GM12872 (cell line): ENCODE data around the gene LRRC46.

Experiments used
- TF ChIP-seq, protein P1 (sequence below): IDR thresholded peaks from 3 replicates; pipeline ENCODE4 v1.5.1; 2011; ENCODE audit warnings: low read depth, mild to moderate bottlenecking, low read length, moderate library complexity; ENCODE audit not compliant: insufficient read depth

The LRRC46 gene

DNA sequence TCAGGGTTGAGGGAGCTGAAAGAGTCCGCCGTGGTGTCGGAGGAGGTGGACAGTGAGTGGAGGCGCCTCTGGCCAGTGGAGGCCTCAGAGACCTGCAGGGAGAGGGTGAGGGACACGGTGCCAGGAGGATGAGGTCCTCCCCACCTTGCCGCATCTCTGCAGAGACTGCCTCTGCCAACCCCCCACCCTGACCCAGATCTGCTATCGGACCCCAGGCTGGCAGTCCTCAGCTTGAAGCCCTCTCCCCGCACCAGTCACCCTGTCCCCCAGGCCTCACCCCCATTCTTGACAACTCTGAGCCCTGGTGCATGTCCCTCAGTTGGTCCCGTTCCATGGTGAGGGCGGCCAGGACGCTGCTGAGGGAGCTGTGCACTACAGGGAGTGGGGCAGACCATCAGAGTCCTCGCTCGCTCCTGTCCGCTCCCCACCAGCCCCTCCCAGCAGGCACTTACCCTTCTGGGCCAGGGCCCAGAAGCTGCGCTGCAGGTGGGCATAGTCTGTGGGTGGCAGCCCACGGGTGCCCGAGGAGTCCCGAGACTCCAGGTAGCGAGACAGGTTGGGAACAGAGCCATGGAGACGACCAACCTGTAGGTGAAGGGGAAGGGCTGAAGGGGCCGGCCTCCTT, 15.2 kb upstream of the LRRC46 start:
- TF ChIP-seq, protein P1, sequence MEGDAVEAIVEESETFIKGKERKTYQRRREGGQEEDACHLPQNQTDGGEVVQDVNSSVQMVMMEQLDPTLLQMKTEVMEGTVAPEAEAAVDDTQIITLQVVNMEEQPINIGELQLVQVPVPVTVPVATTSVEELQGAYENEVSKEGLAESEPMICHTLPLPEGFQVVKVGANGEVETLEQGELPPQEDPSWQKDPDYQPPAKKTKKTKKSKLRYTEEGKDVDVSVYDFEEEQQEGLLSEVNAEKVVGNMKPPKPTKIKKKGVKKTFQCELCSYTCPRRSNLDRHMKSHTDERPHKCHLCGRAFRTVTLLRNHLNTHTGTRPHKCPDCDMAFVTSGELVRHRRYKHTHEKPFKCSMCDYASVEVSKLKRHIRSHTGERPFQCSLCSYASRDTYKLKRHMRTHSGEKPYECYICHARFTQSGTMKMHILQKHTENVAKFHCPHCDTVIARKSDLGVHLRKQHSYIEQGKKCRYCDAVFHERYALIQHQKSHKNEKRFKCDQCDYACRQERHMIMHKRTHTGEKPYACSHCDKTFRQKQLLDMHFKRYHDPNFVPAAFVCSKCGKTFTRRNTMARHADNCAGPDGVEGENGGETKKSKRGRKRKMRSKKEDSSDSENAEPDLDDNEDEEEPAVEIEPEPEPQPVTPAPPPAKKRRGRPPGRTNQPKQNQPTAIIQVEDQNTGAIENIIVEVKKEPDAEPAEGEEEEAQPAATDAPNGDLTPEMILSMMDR: no peak

- TF ChIP-seq, protein P1: no peak
Observed at GRCh38 chr17:47816947-47817346, 14.5 kb upstream of the LRRC46 start.

- TF ChIP-seq, protein P1: no peak
Observed at GRCh38 chr17:47818002-47818695, 13.3 kb upstream of the LRRC46 start.

DNA sequence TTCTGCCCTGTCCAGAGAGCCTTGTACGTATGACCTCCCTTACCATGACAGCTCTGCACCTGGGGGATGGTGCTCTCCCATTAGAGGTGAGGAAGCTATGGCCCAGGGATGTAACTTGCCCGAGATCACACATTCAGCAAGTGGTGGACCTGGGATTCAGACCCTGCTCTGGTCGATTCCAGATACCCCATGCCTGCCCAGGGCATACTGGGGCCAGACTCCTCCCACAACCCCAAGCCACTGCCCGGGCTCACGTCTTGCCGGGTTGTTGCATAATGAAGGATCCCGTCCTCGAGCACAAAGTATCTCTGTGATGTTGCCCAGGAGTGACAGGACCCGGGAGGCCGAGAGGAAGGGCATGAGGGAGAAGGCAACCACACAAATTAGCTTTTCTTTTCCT, 12.0 kb upstream of the LRRC46 start:
- TF ChIP-seq, protein P1: no peak

- TF ChIP-seq, protein P1: no peak
Observed at GRCh38 chr17:47820033-47820789, 11.3 kb upstream of the LRRC46 start.

DNA sequence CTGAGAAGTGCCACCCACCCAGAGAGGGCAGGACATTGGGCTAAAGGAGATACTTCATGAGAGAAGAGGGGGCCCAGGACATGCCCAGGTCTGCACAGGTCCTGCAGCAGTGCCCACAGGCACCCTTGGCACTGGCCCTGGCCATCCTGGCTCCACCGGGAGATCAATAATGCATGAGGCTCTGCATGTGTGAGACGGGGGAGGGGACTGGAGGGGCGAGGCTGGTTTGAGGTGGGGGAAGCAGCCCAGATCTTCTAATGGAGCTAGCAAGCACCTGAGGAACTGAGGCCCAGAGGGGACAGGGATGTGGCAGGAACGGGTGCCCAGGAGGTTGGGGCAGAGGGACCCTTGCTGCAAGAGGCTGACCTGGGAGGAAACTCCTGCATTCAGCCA, 10.4 kb upstream of the LRRC46 start:
- TF ChIP-seq, protein P1: no peak
